ENCODE measurements around the gene SPG21.

SPG21 gene

GRCh38 chr15:64938192-64938591 lies 51.5 kb downstream of the SPG21 start:
- DNase-seq (ENCODE audit: low read depth in 2 of 2), result no peak

- no peak for DNase-seq (ENCODE audit: low read depth in 2 of 2)
These were observed 55.7 kb downstream of the SPG21 start for GRCh38 chr15:64934023-64934422.

GRCh38 chr15:64931381-64931780 lies 58.3 kb downstream of the SPG21 start:
- no peak for DNase-seq (ENCODE audit: low read depth in 2 of 2)

GRCh38 chr15:64930778-64931371 lies 58.8 kb downstream of the SPG21 start:
- no peak for DNase-seq (ENCODE audit: low read depth in 2 of 2)

- DNase-seq (ENCODE audit: low read depth in 2 of 2), result no peak
These were observed 59.6 kb downstream of the SPG21 start for GRCh38 chr15:64930019-64930652.

- no peak for DNase-seq (ENCODE audit: low read depth in 2 of 2)
These were observed 61.0 kb downstream of the SPG21 start for GRCh38 chr15:64928626-64929220.

- no peak for DNase-seq (ENCODE audit: low read depth in 2 of 2)
These were observed 63.1 kb downstream of the SPG21 start for GRCh38 chr15:64926661-64927060.

- DNase-seq (ENCODE audit: low read depth in 2 of 2), result no peak
These were observed 64.1 kb downstream of the SPG21 start for GRCh38 chr15:64925335-64926330.

- no peak for DNase-seq (ENCODE audit: low read depth in 2 of 2)
These were observed 66.2 kb downstream of the SPG21 start for GRCh38 chr15:64923546-64923945.

- DNase-seq (ENCODE audit: low read depth in 2 of 2), result no peak
These were observed 68.0 kb downstream of the SPG21 start for GRCh38 chr15:64921711-64922110.

GRCh38 chr15:64919721-64920120 lies 70.0 kb downstream of the SPG21 start:
- DNase-seq (ENCODE audit: low read depth in 2 of 2), result no peak

- DNase-seq (ENCODE audit: low read depth in 2 of 2), result no peak
These were observed 72.5 kb downstream of the SPG21 start for GRCh38 chr15:64917211-64917610.

GRCh38 chr15:64916365-64916764 lies 73.3 kb downstream of the SPG21 start:
- no peak for DNase-seq (ENCODE audit: low read depth in 2 of 2)

- no peak for DNase-seq (ENCODE audit: low read depth in 2 of 2)
These were observed 74.0 kb downstream of the SPG21 start for GRCh38 chr15:64915518-64916227.

Measured in stimulated activated CD8-positive, alpha-beta memory T cell treated with anti-CD3 and anti-CD28 coated beads, Interleukin-2, amount 100 ng/mL, for 48 hours (primary cell).